GM10248 (cell line): ENCODE measurements around the gene SSPN.

Experiments
- CTCF ChIA-PET: fragments of 300-600 bp; sonication (Branson Sonifier 250); formaldehyde crosslinking; extraction: SDS; loops from one replicate; lab custom pipeline; 2021; ENCODE audit warnings: antibody characterized with exemption; lab: Yijun Ruan, JAX
- POLR2A ChIA-PET: fragments of 350-650 bp; sonication (Branson Sonifier 250); formaldehyde crosslinking; extraction: SDS; loops from one replicate; lab custom pipeline; 2020; ENCODE audit warnings: antibody characterized with exemption; lab: Yijun Ruan, JAX
- DNase-seq: peaks from one replicate; pipeline ENCODE4 v3.0.0; 2012; ENCODE audit errors: extremely low spot score
- TF ChIP-seq, protein P1 (sequence below): IDR thresholded peaks from 2 replicates; pipeline ENCODE4 v1.5.1; 2012; ENCODE audit warnings: mild to moderate bottlenecking, low read depth; ENCODE audit errors: extremely low read depth, missing control alignments, control extremely low read depth

SSPN gene

DNA sequence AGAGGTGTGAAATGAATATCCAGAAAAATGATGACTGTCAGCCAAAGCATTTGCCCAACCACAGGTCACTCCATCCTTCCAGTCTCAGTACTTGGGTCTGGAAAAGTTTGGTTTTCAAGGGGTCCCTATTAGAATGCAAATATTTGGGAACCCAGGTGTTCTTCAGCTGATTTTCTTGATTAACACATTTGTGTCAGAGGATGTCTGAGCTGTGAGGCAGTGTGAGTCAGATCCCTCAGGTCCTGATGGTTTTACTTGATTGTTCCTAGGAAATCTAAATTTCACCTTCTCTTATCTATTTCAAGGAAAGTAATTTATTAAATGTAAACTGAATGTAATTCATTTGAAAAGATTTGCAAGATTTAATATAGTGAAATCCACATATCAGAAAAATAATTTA lies 71.5 kb downstream of the SSPN start:
- ChIA-PET CTCF (no interaction called here), POLR2A (no interaction called here)
- TF ChIP-seq, protein P1, sequence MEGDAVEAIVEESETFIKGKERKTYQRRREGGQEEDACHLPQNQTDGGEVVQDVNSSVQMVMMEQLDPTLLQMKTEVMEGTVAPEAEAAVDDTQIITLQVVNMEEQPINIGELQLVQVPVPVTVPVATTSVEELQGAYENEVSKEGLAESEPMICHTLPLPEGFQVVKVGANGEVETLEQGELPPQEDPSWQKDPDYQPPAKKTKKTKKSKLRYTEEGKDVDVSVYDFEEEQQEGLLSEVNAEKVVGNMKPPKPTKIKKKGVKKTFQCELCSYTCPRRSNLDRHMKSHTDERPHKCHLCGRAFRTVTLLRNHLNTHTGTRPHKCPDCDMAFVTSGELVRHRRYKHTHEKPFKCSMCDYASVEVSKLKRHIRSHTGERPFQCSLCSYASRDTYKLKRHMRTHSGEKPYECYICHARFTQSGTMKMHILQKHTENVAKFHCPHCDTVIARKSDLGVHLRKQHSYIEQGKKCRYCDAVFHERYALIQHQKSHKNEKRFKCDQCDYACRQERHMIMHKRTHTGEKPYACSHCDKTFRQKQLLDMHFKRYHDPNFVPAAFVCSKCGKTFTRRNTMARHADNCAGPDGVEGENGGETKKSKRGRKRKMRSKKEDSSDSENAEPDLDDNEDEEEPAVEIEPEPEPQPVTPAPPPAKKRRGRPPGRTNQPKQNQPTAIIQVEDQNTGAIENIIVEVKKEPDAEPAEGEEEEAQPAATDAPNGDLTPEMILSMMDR: no peak
- no peak for DNase-seq

DNA sequence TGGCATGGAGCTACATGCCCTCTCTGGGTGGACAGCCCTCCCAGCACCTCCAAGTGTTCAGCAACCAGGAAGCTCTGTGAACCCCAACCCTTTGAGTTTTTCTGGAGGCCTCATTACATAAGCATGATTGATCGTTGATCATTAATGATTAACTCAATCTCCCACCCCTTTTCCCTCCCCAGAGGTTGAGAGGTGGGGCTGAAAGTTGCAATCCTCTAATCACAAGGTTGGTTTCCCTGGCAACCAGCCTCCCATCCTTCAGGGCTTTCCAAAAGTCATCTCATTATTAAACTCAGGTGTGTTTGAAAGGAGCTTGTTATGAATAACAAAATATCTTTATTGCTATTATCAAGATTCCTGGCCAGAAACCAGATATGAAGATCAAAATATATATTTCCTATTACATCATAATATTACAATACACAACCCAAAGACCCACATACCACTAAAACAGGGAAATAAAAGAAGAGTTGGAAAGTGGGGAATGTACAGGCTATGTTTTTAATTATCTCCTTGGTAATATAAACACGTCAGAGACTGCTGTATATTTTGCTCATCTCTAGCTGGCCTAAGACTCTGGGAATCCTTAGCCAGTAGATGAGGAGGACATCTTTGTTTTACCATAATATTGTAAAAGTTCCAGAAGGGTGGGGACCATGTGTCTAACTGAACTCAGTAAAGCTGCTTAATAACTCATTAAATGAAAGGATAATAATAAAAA lies 73.6 kb downstream of the SSPN start:
- no peak for DNase-seq
- ChIA-PET POLR2A (no interaction called here), CTCF (interaction anchor here (1.3 to 1.7 kb wide), 4 partner anchors 10 to 34 kb away, joined by 3 read pairs; no protein-coding TSS in a partner anchor)
- TF ChIP-seq, protein P1: no peak

DNA sequence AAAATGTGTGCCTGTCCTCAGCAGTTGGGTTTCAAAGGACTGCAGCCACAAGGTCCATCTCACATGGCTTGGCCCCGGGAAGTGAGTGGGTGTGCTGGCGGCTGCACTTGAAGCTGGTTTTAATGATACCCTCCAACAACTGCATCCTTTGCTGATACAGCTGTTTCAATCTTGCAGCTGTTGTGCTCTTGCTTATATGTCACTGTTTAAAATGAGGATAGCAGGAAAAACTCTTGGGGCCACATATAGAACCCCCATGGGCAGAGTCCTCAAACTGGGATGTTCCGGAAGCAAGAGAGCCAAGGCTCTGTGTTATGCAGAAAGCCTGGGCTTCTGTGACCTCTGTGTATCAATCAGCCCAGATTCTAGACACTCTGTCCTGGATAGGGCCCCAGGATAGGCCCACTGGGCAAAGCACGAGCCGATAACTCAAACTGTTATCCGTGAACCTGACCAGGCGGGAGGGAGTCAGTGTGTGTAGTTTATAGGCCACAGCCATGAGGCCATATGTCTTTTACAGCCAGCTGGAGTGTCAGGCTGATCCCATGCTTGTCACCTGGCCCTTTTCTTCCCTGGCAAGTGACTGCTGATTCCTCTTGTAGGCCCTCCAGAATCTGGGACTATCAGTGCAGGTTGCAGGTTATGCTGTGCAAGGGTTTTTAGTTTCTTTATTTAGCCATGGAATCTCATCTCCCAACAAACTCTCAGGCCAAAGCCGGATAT lies 74.3 kb downstream of the SSPN start:
- ChIA-PET POLR2A (no interaction called here), CTCF (interaction anchor here (1.3 to 1.7 kb wide), 4 partner anchors 10 to 33 kb away, joined by 3 read pairs; no protein-coding TSS in a partner anchor)
- DNase-seq: no peak
- TF ChIP-seq, protein P1: no peak

DNA sequence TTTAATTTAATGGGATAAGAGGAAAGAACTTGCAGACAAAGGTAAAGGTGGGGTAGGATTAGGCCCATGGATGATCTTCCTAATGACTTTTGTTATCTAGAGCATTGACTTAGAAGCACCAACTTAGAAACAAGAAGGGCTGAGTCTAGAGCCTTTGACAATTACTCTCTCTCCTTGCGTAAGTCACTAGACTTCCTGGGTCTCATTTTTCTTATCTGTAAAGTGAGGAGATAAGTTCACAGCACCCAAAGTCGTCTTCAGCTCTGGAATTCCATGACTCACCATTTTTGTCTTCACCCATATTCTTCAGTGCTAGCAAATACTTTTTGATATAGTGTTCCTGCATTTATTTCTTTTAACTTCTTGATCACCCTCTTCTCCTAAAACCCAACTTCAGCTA lies 75.7 kb downstream of the SSPN start:
- no peak for DNase-seq
- CTCF ChIA-PET: interaction anchor here (0.8 to 1.8 kb wide), 6 partner anchors 8 to 33 kb away, joined by 3 to 4 read pairs (median 3); no protein-coding TSS in a partner anchor

DNA sequence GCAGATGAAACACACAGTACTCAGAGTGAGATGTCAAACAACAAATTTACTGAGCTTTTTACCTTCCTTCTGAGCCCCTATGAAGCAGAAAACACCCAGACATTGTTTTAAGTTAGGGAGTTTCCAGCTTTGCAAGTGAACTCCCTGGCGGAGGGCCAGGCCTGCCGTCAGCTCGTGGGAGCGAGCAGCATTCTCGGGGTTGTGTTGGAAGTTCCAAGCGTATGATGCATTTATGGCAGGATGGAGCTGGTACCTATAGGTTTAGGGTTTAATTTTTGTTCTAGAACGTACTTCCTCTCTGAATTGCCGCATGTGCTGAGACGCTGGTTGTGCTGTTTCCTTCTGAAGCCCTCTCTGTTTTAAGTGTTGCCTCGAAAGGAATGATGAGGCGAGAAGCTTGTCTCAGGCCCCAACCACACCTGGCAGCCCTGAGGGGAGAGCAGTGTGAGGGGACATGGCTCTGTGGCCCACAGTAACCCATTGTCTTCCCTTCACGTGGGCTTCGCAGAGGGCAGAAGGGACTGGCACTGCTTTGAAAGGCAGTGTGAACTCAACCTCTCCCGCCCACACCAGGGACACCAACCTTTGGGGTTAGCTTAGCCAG lies 76.6 kb downstream of the SSPN start:
- ChIA-PET POLR2A (no interaction called here), CTCF (interaction anchor here (0.8 to 2.1 kb wide), 9 partner anchors 8 to 75 kb away, joined by 3 to 4 read pairs (median 3); no protein-coding TSS in a partner anchor)
- DNase-seq: no peak
- TF ChIP-seq, protein P1: no peak

More for the DNA sequence above, 75.7 kb downstream of the SSPN start:
- TF ChIP-seq, protein P1: no peak
- POLR2A ChIA-PET: no interaction called here

DNA sequence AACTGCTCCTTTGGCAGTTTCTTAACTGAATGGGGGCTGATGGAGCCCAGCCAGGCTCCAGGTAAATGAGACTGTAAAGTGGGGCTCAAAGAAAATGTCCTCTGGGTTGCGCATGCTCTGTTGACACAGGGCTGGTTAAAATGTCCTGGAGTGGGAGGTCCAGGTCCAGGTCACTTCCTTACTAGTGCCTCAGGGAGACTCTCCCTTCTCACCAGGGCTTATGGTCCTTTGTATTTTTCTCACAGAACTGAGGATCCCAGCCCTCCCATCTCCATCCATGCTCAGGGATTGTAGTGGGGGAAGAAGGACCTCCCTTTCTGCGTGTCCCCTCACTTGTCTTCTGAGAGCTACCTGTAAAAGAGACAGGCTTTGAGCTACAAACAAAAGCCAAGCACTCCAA lies 77.5 kb downstream of the SSPN start:
- DNase-seq: no peak
- POLR2A ChIA-PET: no interaction called here
- CTCF ChIA-PET: interaction anchor here (1.2 to 2.1 kb wide), 3 partner anchors 9 to 74 kb away, joined by 4 to 10 read pairs (median 4); no protein-coding TSS in a partner anchor
- TF ChIP-seq, protein P1: no peak
